Endodermal cell (in vitro differentiated cells): ENCODE measurements around the gene EFNA2. TPM values are rescaled to one million over a fixed set of nuclear protein-coding genes. Genes with fewer than 3 reads are reported as not detected.

Experiments
- DNase-seq: peaks from one replicate; pipeline ENCODE4 v3.0.0-alpha.2; 2017
- H3K27ac ChIP-seq: 2 replicates; pipeline ENCODE4 v1.5.1; 2013; ENCODE audit warnings: mild to moderate bottlenecking, low read depth, low read length, moderate library complexity
- H3K27me3 ChIP-seq: 2 replicates; pipeline ENCODE4 v1.6.1; 2013; ENCODE audit warnings: mild to moderate bottlenecking, low read length, moderate library complexity; ENCODE audit not compliant: insufficient read depth, control insufficient read depth, poor library complexity, severe bottlenecking
- H3K36me3 ChIP-seq: 2 replicates; pipeline ENCODE4 v1.7.0; 2013; ENCODE audit warnings: mild to moderate bottlenecking, low read length, moderate library complexity; ENCODE audit not compliant: control insufficient read depth, insufficient read depth
- H3K4me1 ChIP-seq: one replicate; pipeline ENCODE4 v1.7.0; 2013; ENCODE audit warnings: low read length; ENCODE audit not compliant: control insufficient read depth, insufficient read depth
- H3K4me3 ChIP-seq: 2 replicates; pipeline ENCODE4 v1.5.1; 2013; ENCODE audit warnings: mild to moderate bottlenecking, low read length, moderate library complexity
- H3K9ac ChIP-seq: 2 replicates; pipeline ENCODE4 v1.6.1; 2013; ENCODE audit warnings: mild to moderate bottlenecking, low read length, moderate library complexity; ENCODE audit not compliant: poor library complexity, severe bottlenecking; ENCODE audit errors: extremely low read depth
- H3K9me3 ChIP-seq: 2 replicates; pipeline ENCODE4 v1.6.1; 2013; ENCODE audit warnings: mild to moderate bottlenecking, low read length, moderate library complexity; ENCODE audit not compliant: control insufficient read depth
- H3K27ac Mint-ChIP-seq: 2 replicates; pipeline ENCODE4 v1.8.0; 2020; ENCODE audit warnings: mixed read lengths
- H3K27me3 Mint-ChIP-seq: 2 replicates; pipeline ENCODE4 v1.8.0; 2021; ENCODE audit warnings: mild to moderate bottlenecking, mixed read lengths; ENCODE audit not compliant: insufficient read depth
- H3K36me3 Mint-ChIP-seq: 2 replicates; pipeline ENCODE4 v1.8.0; 2020; ENCODE audit warnings: low read depth, mixed read lengths
- H3K4me1 Mint-ChIP-seq: 2 replicates; pipeline ENCODE4 v1.8.0; 2020; ENCODE audit warnings: mixed read lengths
- H3K4me3 Mint-ChIP-seq: 2 replicates; pipeline ENCODE4 v1.8.0; 2020; ENCODE audit warnings: mild to moderate bottlenecking, moderate library complexity, mixed read lengths
- H3K9me3 Mint-ChIP-seq: 2 replicates; pipeline ENCODE4 v1.8.0; 2020; ENCODE audit warnings: mild to moderate bottlenecking, mixed read lengths
- CTCF ChIP-seq: fragments of 200-600 bp; sonication (generic); conservative IDR thresholded peaks from 2 replicates; pipeline ENCODE4 v1.5.0; 2021; ENCODE audit warnings: antibody characterized with exemption, mild to moderate bottlenecking
- WGBS, 2 experiments: methylation state at CpG; one replicate each; pipeline versions ENCODE4 v1.1.5 to v1.1.7; 2013; ENCODE audit warnings: missing lambda C conversion rate in 2 of 2, mixed read lengths in 1 of 2; ENCODE audit not compliant: insufficient coverage in 1 of 2, insufficient read length in 1 of 2; 5-methylcytosine and 5-hydroxymethylcytosine counted together
- total RNA-seq, 2 donors: library from RNA; stranded (reverse); fragmentation: NEBNext Ultra II Directional in 1 of 2; extraction: Animal tissue kit (Norgen Biotek cat#: 25700) in 1 of 2; gene quantifications; 2 replicates in 1 of 2; 3 replicates in 1 of 2; pipeline ENCODE4 v1.2.1, GENCODE V29; 2021

EFNA2 gene
- total RNA-seq, 2 donors from 2014 or later: 28.6 to 30.7 TPM

DNA sequence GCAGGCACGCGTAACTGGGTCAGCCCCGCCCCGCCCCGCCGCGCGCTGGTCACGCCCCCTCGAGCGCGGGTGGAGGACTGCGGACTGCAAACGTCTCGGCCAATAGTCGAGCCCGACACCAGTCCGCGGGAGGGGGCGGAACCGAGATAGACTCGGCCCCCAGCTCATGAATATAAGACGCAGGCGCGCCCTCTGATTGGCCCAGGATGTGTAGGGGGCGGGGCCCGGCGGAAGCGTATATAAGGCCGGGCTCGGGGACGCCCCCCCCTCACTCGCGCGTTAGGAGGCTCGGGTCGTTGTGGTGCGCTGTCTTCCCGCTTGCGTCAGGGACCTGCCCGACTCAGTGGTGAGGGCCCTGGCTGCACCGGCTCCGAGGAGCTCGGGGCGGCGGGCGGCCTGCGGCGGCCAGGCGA, 16.6 kb upstream of the EFNA2 start, which contains the start of gene CIRBP:
TSS of gene CIRBP (plus strand) at position 268 of the 413 bp plus-strand sequence. CDS start 1,602 bp downstream, outside the sequence.
- H3K9me3 Mint-ChIP-seq: no peaks in the 10 kb centered on the region
- no peak for TF ChIP-seq CTCF
- peaks cover 17% of the 10 kb centered on the region for H3K27me3 Mint-ChIP-seq
- H3K36me3 Mint-ChIP-seq: peaks cover 39% of the 10 kb centered on the region
- peak within 1 kb of the TSS; percentile 86 for H3K4me3 ChIP-seq
- peak within 1 kb of the TSS; percentile 97 for H3K27ac Mint-ChIP-seq
- peak within 1 kb of the TSS; percentile 82 for H3K4me3 Mint-ChIP-seq
- H3K4me1 Mint-ChIP-seq: peaks cover 38% of the 10 kb centered on the region
- H3K36me3 ChIP-seq: peaks cover 34% of the 10 kb centered on the region
- peaks cover 9% of the 10 kb centered on the region for H3K27me3 ChIP-seq
- H3K9ac ChIP-seq: peak within 1 kb of the TSS; percentile 91
- H3K9me3 ChIP-seq: no peaks in the 10 kb centered on the region
- H3K27ac ChIP-seq: peak within 1 kb of the TSS; percentile 96
- 0% methylated on average over 27 to 50 of the region's 50 CpGs for WGBS, 2 experiments
- peak; percentile 100 for DNase-seq
- peaks cover 21% of the 10 kb centered on the region for H3K4me1 ChIP-seq

DNA sequence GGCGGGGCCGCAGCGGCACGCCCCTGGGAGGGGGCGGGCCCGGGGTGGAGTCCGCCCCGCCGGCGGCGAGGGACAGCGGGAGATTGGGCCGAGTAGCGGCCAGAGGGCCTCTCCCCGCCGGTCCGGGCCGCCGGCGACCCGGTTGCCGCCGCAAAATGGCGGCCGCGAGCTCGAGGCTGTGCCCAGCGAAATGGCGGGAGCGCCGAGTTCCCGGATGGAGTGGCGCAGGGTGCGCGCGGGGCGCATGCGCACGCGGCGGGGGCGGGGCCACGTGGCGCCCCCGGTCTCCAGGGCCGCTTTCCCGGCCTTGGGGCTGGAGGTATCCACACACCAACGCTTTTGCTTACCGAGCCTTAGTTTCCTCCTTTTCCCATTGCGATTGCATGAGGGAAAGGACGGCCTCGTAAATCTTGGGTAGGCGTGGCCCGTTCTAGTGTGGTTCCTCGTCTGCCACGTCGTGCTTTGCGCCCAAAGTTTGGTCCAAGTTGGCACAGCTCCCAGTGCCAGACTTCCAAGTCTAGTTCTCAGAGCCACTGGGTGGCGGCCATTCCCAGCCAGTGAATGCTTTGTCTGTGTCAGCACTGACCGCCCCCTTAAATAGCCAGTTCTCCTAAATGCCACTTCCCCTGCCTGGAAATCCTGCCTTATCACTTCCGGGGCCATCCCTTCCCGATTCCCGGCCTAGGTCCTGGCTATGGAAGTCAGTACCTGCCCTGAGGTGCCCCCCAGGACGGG, 16.0 kb upstream of the EFNA2 start:
- peaks cover 25% of the 10 kb centered on the region for H3K4me1 ChIP-seq
- 0 to 1% methylated on average over 44 to 64 of the region's 64 CpGs for WGBS, 2 experiments

DNA sequence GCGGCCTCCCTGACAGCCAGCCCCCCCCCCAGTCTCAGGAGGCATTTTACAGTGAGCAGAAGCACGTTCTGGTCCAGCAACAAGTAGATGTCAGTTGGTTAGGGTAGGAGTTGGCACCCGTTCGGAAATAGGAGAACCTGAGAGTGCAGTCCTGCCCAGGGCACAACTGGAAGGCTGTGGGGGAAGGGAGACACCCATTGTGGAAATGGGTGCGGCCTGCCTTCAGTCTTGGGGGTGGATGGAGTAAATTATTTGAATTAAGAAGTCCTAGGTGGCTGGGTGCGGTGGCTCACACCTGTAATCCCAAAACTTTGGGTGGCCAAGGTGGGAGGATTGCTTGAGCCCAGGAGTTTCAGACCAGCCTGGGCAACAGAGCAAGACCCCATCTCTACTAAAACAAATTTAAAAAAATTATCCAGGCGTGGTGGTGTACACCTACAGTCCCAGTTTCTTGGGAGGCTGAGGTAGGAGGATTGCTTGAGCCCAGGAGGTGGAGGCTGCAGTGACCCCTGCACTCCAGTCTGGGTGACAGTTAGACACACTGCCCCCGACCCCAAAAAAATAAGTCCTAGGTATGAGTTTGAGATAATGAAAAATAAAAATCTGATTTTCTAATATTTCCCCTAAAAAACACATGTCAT, 15.3 kb upstream of the EFNA2 start:
- WGBS, 2 experiments: 36 to 66% methylated on average over 2 to 7 of the region's 8 CpGs
- Histone ChIP-seq H3K9ac (peak overlapping the region; percentile 91), H3K36me3 (peaks cover 42% of the 10 kb centered on the region), H3K27ac (peak overlapping the region; percentile 96), H3K27me3 (peaks cover 9% of the 10 kb centered on the region), H3K4me1 (peaks cover 23% of the 10 kb centered on the region), H3K9me3 (no peaks in the 10 kb centered on the region), H3K4me3 (peak overlapping the region; percentile 86)
- H3K27me3 Mint-ChIP-seq: peaks cover 17% of the 10 kb centered on the region
- H3K9me3 Mint-ChIP-seq: no peaks in the 10 kb centered on the region
- peaks cover 37% of the 10 kb centered on the region for H3K4me1 Mint-ChIP-seq
- peak overlapping the region; percentile 82 for H3K4me3 Mint-ChIP-seq
- TF ChIP-seq CTCF: no peak
- peaks cover 44% of the 10 kb centered on the region for H3K36me3 Mint-ChIP-seq
- H3K27ac Mint-ChIP-seq: peak overlapping the region; percentile 97
- no peak for DNase-seq

More for the DNA sequence above, 16.0 kb upstream of the EFNA2 start:
- Histone ChIP-seq H3K9me3 (no peaks in the 10 kb centered on the region), H3K9ac (peak overlapping the region; percentile 91), H3K4me3 (peak overlapping the region; percentile 86), H3K27me3 (peaks cover 9% of the 10 kb centered on the region), H3K36me3 (peaks cover 38% of the 10 kb centered on the region), H3K27ac (peak overlapping the region; percentile 96)
- Mint-ChIP-seq H3K36me3 (peaks cover 43% of the 10 kb centered on the region), H3K9me3 (no peaks in the 10 kb centered on the region), H3K27me3 (peaks cover 17% of the 10 kb centered on the region), H3K4me1 (peaks cover 40% of the 10 kb centered on the region), H3K4me3 (peak overlapping the region; percentile 82), H3K27ac (peak overlapping the region; percentile 97)
- DNase-seq: peak; percentile 90
- no peak for TF ChIP-seq CTCF
